Measurements from ENCODE around the gene SUGP1.

Gene SUGP1

GRCh38 chr19:19261350-19262189 lies 58.7 kb downstream of the SUGP1 start:
- H3K79me2 ChIP-seq (ENCODE audit: insufficient read depth, low read depth) = no peaks in the 10 kb centered on the region
- no peak overlapping the region for H2AFZ ChIP-seq (ENCODE audit: low read depth)

GRCh38 chr19:19260417-19261214 lies 59.7 kb downstream of the SUGP1 start:
- Histone ChIP-seq H3K79me2 (ENCODE audit: insufficient read depth, low read depth) (no peaks in the 10 kb centered on the region), H3K4me3 (IDR thresholded peaks at IDR 0.05; ENCODE audit: insufficient read depth, low read depth, low read length) (no peak overlapping the region), H4K20me1 (ENCODE audit: insufficient read depth) (no peaks in the 10 kb centered on the region), H3K27me3 (ENCODE audit: insufficient read depth, low read depth) (peaks cover 8% of the 10 kb centered on the region; the same call in 1 of the 2 replicates), H3K27ac (no peak overlapping the region), H3K36me3 (ENCODE audit: insufficient read depth) (no peaks in the 10 kb centered on the region), H3K9ac (no peak overlapping the region), H3K4me1 (ENCODE audit: low read depth, poor library complexity, severe bottlenecking) (no peaks in the 10 kb centered on the region), H3K4me2 (no peak overlapping the region), H2AFZ (ENCODE audit: low read depth) (no peak overlapping the region)
- TF ChIP-seq CTCF (conservative IDR thresholded peaks at IDR 0.05; ENCODE audit: low read depth, low read length) = no peak

More at GRCh38 chr19:19261350-19262189, 58.7 kb downstream of the SUGP1 start:
- Histone ChIP-seq H3K4me2 (no peak overlapping the region), H3K9ac (no peak overlapping the region), H3K4me3 (IDR thresholded peaks at IDR 0.05; ENCODE audit: insufficient read depth, low read depth, low read length) (no peak overlapping the region), H3K36me3 (ENCODE audit: insufficient read depth) (no peaks in the 10 kb centered on the region), H3K4me1 (ENCODE audit: low read depth, poor library complexity, severe bottlenecking) (no peaks in the 10 kb centered on the region), H3K27ac (no peak overlapping the region), H3K27me3 (ENCODE audit: insufficient read depth, low read depth) (peaks cover 3% of the 10 kb centered on the region; the same call in 1 of the 2 replicates), H4K20me1 (ENCODE audit: insufficient read depth) (no peaks in the 10 kb centered on the region)
- no peak for TF ChIP-seq CTCF (conservative IDR thresholded peaks at IDR 0.05; ENCODE audit: low read depth, low read length)

GRCh38 chr19:19259741-19260140 lies 60.6 kb downstream of the SUGP1 start:
- Histone ChIP-seq H3K9ac (no peak overlapping the region), H3K27me3 (ENCODE audit: insufficient read depth, low read depth) (peaks cover 11% of the 10 kb centered on the region; the same call in 1 of the 2 replicates), H2AFZ (ENCODE audit: low read depth) (no peak overlapping the region), H4K20me1 (ENCODE audit: insufficient read depth) (no peaks in the 10 kb centered on the region), H3K27ac (no peak overlapping the region), H3K79me2 (ENCODE audit: insufficient read depth, low read depth) (no peaks in the 10 kb centered on the region), H3K36me3 (ENCODE audit: insufficient read depth) (no peaks in the 10 kb centered on the region), H3K4me1 (ENCODE audit: low read depth, poor library complexity, severe bottlenecking) (no peaks in the 10 kb centered on the region), H3K4me3 (IDR thresholded peaks at IDR 0.05; ENCODE audit: insufficient read depth, low read depth, low read length) (no peak overlapping the region), H3K4me2 (no peak overlapping the region)
- TF ChIP-seq CTCF (conservative IDR thresholded peaks at IDR 0.05; ENCODE audit: low read depth, low read length) = no peak

GRCh38 chr19:19258589-19259338 lies 61.5 kb downstream of the SUGP1 start:
- H3K4me2 ChIP-seq = no peak overlapping the region
- no peak for TF ChIP-seq CTCF (conservative IDR thresholded peaks at IDR 0.05; ENCODE audit: low read depth, low read length)
- no peak overlapping the region for H3K9ac ChIP-seq
- no peak overlapping the region for H3K27ac ChIP-seq
- no peaks in the 10 kb centered on the region for H3K4me1 ChIP-seq (ENCODE audit: low read depth, poor library complexity, severe bottlenecking)
- no peaks in the 10 kb centered on the region for H3K79me2 ChIP-seq (ENCODE audit: insufficient read depth, low read depth)
- H3K27me3 ChIP-seq (ENCODE audit: insufficient read depth, low read depth) = peaks cover 11% of the 10 kb centered on the region; the same call in 1 of the 2 replicates
- H4K20me1 ChIP-seq (ENCODE audit: insufficient read depth) = no peaks in the 10 kb centered on the region
- no peaks in the 10 kb centered on the region for H3K36me3 ChIP-seq (ENCODE audit: insufficient read depth)
- no peak overlapping the region for H3K4me3 ChIP-seq (IDR thresholded peaks at IDR 0.05; ENCODE audit: insufficient read depth, low read depth, low read length)
- no peak overlapping the region for H2AFZ ChIP-seq (ENCODE audit: low read depth)

Measured in KMS-11 (cell line).